Activated CD8-positive, alpha-beta memory T cell treated with anti-CD3 and anti-CD28 coated beads for 48 hours (primary cell): ENCODE measurements around the gene OR51A7.
"Not testable (repeated sequence)": the region's sequence is repeated elsewhere in the genome, so short reads cannot be mapped to it uniquely, and the experiment has no call there.

Experiments used
- DNase-seq, 3 experiments: peaks; one replicate each; pipeline ENCODE4 v3.0.0-alpha.2; 2020; ENCODE audit warnings: low read depth in 2 of 3, low spot score in 2 of 3

The OR51A7 gene

GRCh38 chr11:4903484-4903883, at the start of gene OR51A7:
Gene OR51A7, plus strand, starts transcription at chr11:4903783. Its CDS starts 3,587 bp downstream, at chr11:4907370.
- no peak for DNase-seq

- not testable (repeated sequence) for DNase-seq
Observed at GRCh38 chr11:4854286-4854685, 49.3 kb upstream of the OR51A7 start.

GRCh38 chr11:4862447-4863236, 40.9 kb upstream of the OR51A7 start:
- no peak for DNase-seq

GRCh38 chr11:4863876-4864275, 39.7 kb upstream of the OR51A7 start:
- no peak for DNase-seq

- DNase-seq = no peak
Observed at GRCh38 chr11:4865855-4866254, 37.7 kb upstream of the OR51A7 start.

GRCh38 chr11:4881188-4881587, 22.4 kb upstream of the OR51A7 start:
- DNase-seq = no peak

GRCh38 chr11:4881860-4882500, 21.6 kb upstream of the OR51A7 start, which contains the start of gene OR51T1:
Gene OR51T1, plus strand, starts transcription at chr11:4881900. Its CDS starts 0 bp downstream, at chr11:4881900.
- no peak for DNase-seq

- no peak for DNase-seq
Observed at GRCh38 chr11:4882543-4882942, 21.0 kb upstream of the OR51A7 start.

- DNase-seq = no peak
Observed at GRCh38 chr11:4884361-4884760, 19.2 kb upstream of the OR51A7 start.

- no peak for DNase-seq
Observed at GRCh38 chr11:4886186-4886585, 17.4 kb upstream of the OR51A7 start.

- no peak for DNase-seq
Observed at GRCh38 chr11:4887591-4887990, 16.0 kb upstream of the OR51A7 start.

GRCh38 chr11:4890279-4890678, 13.3 kb upstream of the OR51A7 start:
- no peak for DNase-seq

GRCh38 chr11:4891996-4892640, 11.5 kb upstream of the OR51A7 start:
- DNase-seq = no peak

GRCh38 chr11:4916581-4916980, 13.0 kb downstream of the OR51A7 start:
- no peak for DNase-seq

- DNase-seq = no peak
Observed at GRCh38 chr11:4919250-4919649, 15.7 kb downstream of the OR51A7 start, which contains the start of gene OR51G2. Gene OR51G2, minus strand, starts transcription at chr11:4919350. Its CDS starts 3,687 bp downstream, at chr11:4915663.

- no peak for DNase-seq
Observed at GRCh38 chr11:4921796-4922195, 18.2 kb downstream of the OR51A7 start.

- DNase-seq = no peak
Observed at GRCh38 chr11:4922304-4922703, 18.7 kb downstream of the OR51A7 start.

- no peak for DNase-seq
Observed at GRCh38 chr11:4924239-4924638, 20.7 kb downstream of the OR51A7 start, which contains the start of gene OR51G1. Gene OR51G1, minus strand, starts transcription at chr11:4924339. Its CDS starts 0 bp downstream, at chr11:4924339.

- DNase-seq = no peak
Observed at GRCh38 chr11:4926608-4927007, 23.0 kb downstream of the OR51A7 start.

GRCh38 chr11:4932751-4933150, 29.2 kb downstream of the OR51A7 start:
- DNase-seq = no peak

GRCh38 chr11:4936745-4937144, 33.2 kb downstream of the OR51A7 start:
- DNase-seq = no peak

- no peak for DNase-seq
Observed at GRCh38 chr11:4947505-4947904, 43.9 kb downstream of the OR51A7 start, which contains the start of gene OR51A4. Gene OR51A4, minus strand, starts transcription at chr11:4947605. Its CDS starts 505 bp downstream, at chr11:4947100.
